Spinal cord (tissue), 10 donors: ENCODE measurements around the gene FECH. TPM values are rescaled to one million over a fixed set of nuclear protein-coding genes. Genes with fewer than 3 reads are reported as not detected.

Experiments
- DNase-seq, 6 donors: peaks; one replicate each; pipeline versions ENCODE4 v3.0.0 to v3.0.0-alpha.2; 2013 to 2015; ENCODE audit warnings: low spot score in 6 of 6, low read depth in 4 of 6
- H3K27ac ChIP-seq: one replicate; pipeline ENCODE4 v1.5.1; 2013; ENCODE audit warnings: low read depth, low read length, control low read depth
- H3K27me3 ChIP-seq: one replicate; pipeline ENCODE4 v1.6.1; 2013; ENCODE audit warnings: low read length; ENCODE audit not compliant: control insufficient read depth, insufficient read depth
- H3K36me3 ChIP-seq: one replicate; pipeline ENCODE4 v1.6.1; 2013; ENCODE audit warnings: low read length; ENCODE audit not compliant: control insufficient read depth, insufficient read depth
- H3K4me1 ChIP-seq: one replicate; pipeline ENCODE4 v1.6.1; 2013; ENCODE audit warnings: low read length; ENCODE audit not compliant: control insufficient read depth, insufficient read depth
- H3K4me3 ChIP-seq: one replicate; pipeline ENCODE4 v1.5.1; 2013; ENCODE audit warnings: low read depth, low read length, control low read depth
- H3K9me3 ChIP-seq: one replicate; pipeline ENCODE4 v1.6.1; 2013; ENCODE audit warnings: low read length; ENCODE audit not compliant: control insufficient read depth, insufficient read depth
- WGBS: methylation state at CpG from one replicate; pipeline ENCODE4 v1.1.5; 2013; ENCODE audit warnings: missing lambda C conversion rate; ENCODE audit not compliant: insufficient coverage; 5-methylcytosine and 5-hydroxymethylcytosine counted together
- long read RNA-seq, 4 donors: transcript quantifications; one replicate each; lab custom pipeline, GENCODE V29; 2026
- polyA plus RNA-seq, 2 donors: library from polyadenylated mRNA; unstranded; fragments of 120-200 nt; gene quantifications; one replicate each; pipeline ENCODE4 v1.2.1, GENCODE V29; 2013; ENCODE audit not compliant: insufficient read length in 2 of 2
- total RNA-seq, 2 donors: library from RNA; depleted of rRNA in 1 of 2; stranded (reverse); fragments of 120-200 nt in 1 of 2; fragments of >200 nt in 1 of 2; gene quantifications; one replicate each; pipeline versions ENCODE4 v1.2.3 to v1.2.4, GENCODE V29; 2013 to 2014
- donor health status: healthy.

The FECH gene
- total RNA-seq (10 to 100 TPM; 43.6 to 65.6 TPM), polyA plus RNA-seq (10 to 100 TPM; 27.4 to 28.3 TPM)
- long read RNA-seq, donor 1, transcript FECH-201 (11 exons, 3,853 nt) = major isoform, 6 of 16 reads
- long read RNA-seq, donor 1, partial matches to known transcripts = 6 of 16 reads
- long read RNA-seq, donor 1, other reads (novel, unspliced or antisense) = 0 of 16 reads
- long read RNA-seq, donor 2, partial matches to known transcripts = 0 of 4 reads
- long read RNA-seq, donor 2, other reads (novel, unspliced or antisense) = 0 of 4 reads
- long read RNA-seq, donor 3, partial matches to known transcripts = 0 of 2 reads
- long read RNA-seq, donor 3, other reads (novel, unspliced or antisense) = 0 of 2 reads
- long read RNA-seq, donor 4, transcript FECH-201 (11 exons, 3,853 nt) = major isoform, 9 of 10 reads
- long read RNA-seq, donor 4, partial matches to known transcripts = 0 of 10 reads
- long read RNA-seq, donor 4, other reads (novel, unspliced or antisense) = 0 of 10 reads

DNA sequence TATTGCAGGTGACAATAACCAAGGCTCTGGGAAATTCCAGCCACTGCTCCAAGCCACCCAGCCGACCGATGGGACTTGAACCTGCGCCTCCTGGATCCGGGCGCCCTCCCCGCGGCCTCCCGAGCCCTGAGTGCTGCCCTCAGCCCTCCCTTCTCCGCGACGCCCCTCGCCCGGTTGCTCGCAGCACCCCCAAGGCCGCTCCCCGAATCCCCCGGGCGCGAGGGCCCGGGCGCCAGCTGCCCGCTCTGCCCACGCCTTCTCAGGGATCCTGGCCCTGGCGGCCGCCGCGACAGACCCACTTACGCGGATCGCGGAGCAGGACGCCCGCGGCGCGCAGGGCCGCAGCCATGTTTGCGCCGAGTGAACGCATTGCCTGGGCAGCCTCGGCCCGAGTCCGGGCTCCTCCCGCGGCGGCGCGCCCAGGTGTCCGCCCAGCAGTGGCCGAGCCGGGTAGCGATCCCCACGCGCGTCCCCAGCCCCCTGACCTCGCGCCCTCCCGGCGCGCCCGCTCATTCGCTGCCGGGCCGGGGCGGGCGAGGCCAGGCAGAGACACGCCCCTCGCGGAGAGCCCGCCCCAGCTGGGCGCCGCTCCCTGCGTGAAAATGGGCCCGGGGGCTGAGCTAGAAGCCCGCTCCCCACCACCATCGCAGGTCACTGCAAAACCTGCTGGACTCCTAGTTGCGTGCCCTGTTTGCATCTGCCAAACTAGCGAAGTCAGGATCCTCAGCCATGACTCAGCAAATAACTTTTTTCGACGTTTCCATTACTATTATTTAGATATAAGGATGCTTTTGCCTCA is at the start of gene FECH:
Gene FECH, minus strand, starts transcription at position 452 of the 799 bp plus-strand sequence. Its CDS starts 82 bp downstream, at position 370.
- Histone ChIP-seq H3K27me3 (no peaks in the 10 kb centered on the region), H3K4me1 (peaks cover 6% of the 10 kb centered on the region), H3K4me3 (peak within 1 kb of the TSS; percentile 51), H3K27ac (peak within 1 kb of the TSS; percentile 57), H3K9me3 (no peaks in the 10 kb centered on the region), H3K36me3 (peaks cover 5% of the 10 kb centered on the region)
- peak in 4 of 6 donors; percentile 31 to 86 (median 70) for DNase-seq
- WGBS = 0% methylated on average over 75 of the region's 80 CpGs

GRCh38 chr18:57635003-57635822 is 48.7 kb upstream of the FECH start:
- Histone ChIP-seq H3K9me3 (no peaks in the 10 kb centered on the region), H3K36me3 (no peaks in the 10 kb centered on the region), H3K4me3 (no peak overlapping the region), H3K27me3 (no peaks in the 10 kb centered on the region), H3K27ac (no peak overlapping the region), H3K4me1 (peaks cover 5% of the 10 kb centered on the region)
- WGBS = no CpG with 5 or more reads among the region's 4 CpGs
- peak in 1 of 6 donors; percentile 92 for DNase-seq

GRCh38 chr18:57631697-57632096 is 45.2 kb upstream of the FECH start:
- peaks cover 9% of the 10 kb centered on the region for H3K4me1 ChIP-seq
- no peak for DNase-seq
- no peak overlapping the region for H3K4me3 ChIP-seq
- H3K27ac ChIP-seq = no peak overlapping the region
- 89% methylated on average over 2 of the region's 2 CpGs for WGBS
- no peaks in the 10 kb centered on the region for H3K36me3 ChIP-seq
- H3K9me3 ChIP-seq = no peaks in the 10 kb centered on the region
- no peaks in the 10 kb centered on the region for H3K27me3 ChIP-seq

- Histone ChIP-seq H3K4me3 (peak overlapping the region; percentile 77), H3K4me1 (peaks cover 9% of the 10 kb centered on the region), H3K27me3 (no peaks in the 10 kb centered on the region), H3K27ac (no peak overlapping the region), H3K9me3 (no peaks in the 10 kb centered on the region), H3K36me3 (no peaks in the 10 kb centered on the region)
- peak in 1 of 6 donors; percentile 20 for DNase-seq
- no CpG with 5 or more reads among the region's 13 CpGs for WGBS
These were observed 44.5 kb upstream of the FECH start for GRCh38 chr18:57630754-57631595.

DNA sequence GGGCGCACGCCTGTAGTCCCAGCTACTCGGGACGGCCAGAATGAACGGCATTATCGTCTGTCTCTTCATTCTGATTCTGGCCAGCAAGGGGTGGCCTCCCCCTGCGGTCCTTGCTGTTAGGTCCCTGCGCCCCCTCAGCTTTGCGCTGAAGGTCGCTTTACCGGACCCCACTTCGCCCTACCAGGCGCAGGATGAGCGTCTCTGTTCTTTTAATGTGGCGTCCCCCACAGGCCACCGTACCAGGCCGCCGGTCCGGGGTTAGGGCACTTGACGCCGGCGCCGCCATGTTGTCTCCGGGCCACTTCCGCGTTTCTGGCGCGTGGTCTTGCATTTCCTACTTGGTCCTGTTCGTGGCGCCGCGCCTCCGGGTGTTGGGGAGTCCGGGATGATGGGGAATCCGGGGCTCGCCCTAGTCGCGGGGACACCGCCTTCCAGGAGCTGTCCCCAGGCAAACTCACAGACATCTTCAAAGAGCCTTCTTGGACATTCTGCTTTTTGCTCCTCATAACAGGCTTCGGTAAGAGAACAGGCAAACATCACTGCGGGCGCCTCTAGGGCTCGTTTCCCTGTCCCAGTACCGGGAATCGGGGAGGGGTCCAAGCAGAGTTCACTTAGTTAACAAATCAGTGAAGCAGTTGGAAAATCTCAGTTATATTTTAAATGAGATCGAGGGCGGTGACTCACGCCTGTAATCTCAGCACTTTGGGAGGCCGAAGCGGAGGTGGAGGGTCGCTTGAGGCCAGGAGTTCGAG is 43.7 kb upstream of the FECH start:
- peaks cover 9% of the 10 kb centered on the region for H3K4me1 ChIP-seq
- DNase-seq = peak; percentile 82 to 99 (median 93)
- H3K36me3 ChIP-seq = no peaks in the 10 kb centered on the region
- no peaks in the 10 kb centered on the region for H3K9me3 ChIP-seq
- WGBS = 4% methylated on average over 45 of the region's 52 CpGs
- H3K27ac ChIP-seq = peak overlapping the region; percentile 68
- H3K4me3 ChIP-seq = peak overlapping the region; percentile 77
- no peaks in the 10 kb centered on the region for H3K27me3 ChIP-seq

- H3K27ac ChIP-seq = no peak overlapping the region
- H3K4me3 ChIP-seq = peak overlapping the region; percentile 77
- whole genome bisulfite sequencing = 97% methylated on average over 6 of the region's 9 CpGs
- H3K36me3 ChIP-seq = no peaks in the 10 kb centered on the region
- peaks cover 9% of the 10 kb centered on the region for H3K4me1 ChIP-seq
- H3K9me3 ChIP-seq = no peaks in the 10 kb centered on the region
- no peaks in the 10 kb centered on the region for H3K27me3 ChIP-seq
- DNase-seq = no peak
These were observed 42.9 kb upstream of the FECH start for GRCh38 chr18:57629422-57629821.

DNA sequence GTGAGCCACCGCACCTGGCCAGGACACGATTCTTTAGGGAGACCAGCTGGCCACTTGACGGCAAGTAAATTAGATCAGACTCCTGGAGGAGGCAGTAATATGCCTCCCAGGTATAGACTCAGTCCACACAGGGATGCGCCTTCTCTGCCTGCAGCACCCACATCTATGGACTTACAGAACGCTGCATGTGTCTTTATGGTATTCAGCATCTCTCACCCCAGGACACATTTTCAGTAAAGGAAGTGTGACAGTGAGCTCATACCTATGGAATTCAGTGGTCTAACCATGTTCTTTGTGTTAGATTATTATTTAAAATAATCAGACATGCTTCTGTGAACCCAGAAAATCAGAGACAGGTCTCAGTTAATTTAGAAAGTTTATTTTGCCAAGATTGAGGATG is 41.0 kb upstream of the FECH start:
- Histone ChIP-seq H3K4me3 (no peak overlapping the region), H3K27me3 (no peaks in the 10 kb centered on the region), H3K9me3 (no peaks in the 10 kb centered on the region), H3K27ac (no peak overlapping the region), H3K36me3 (no peaks in the 10 kb centered on the region), H3K4me1 (peaks cover 13% of the 10 kb centered on the region)
- no peak for DNase-seq
- 95% methylated on average over 4 of the region's 5 CpGs for WGBS

- Histone ChIP-seq H3K9me3 (no peaks in the 10 kb centered on the region), H3K27me3 (no peaks in the 10 kb centered on the region), H3K4me1 (peaks cover 10% of the 10 kb centered on the region), H3K36me3 (no peaks in the 10 kb centered on the region), H3K27ac (no peak overlapping the region), H3K4me3 (no peak overlapping the region)
- WGBS = 74% methylated on average over 3 of the region's 4 CpGs
- DNase-seq = no peak
These were observed 38.5 kb upstream of the FECH start for GRCh38 chr18:57624988-57625387.
